GOT3 (cell line): ENCODE results near the gene EPHA8.

Experiments used
- DNase-seq: peaks from one replicate; lab custom pipeline; 2025; ENCODE audit warnings: mixed read lengths; lab: John Stamatoyannopoulos, UW

Gene EPHA8

DNA sequence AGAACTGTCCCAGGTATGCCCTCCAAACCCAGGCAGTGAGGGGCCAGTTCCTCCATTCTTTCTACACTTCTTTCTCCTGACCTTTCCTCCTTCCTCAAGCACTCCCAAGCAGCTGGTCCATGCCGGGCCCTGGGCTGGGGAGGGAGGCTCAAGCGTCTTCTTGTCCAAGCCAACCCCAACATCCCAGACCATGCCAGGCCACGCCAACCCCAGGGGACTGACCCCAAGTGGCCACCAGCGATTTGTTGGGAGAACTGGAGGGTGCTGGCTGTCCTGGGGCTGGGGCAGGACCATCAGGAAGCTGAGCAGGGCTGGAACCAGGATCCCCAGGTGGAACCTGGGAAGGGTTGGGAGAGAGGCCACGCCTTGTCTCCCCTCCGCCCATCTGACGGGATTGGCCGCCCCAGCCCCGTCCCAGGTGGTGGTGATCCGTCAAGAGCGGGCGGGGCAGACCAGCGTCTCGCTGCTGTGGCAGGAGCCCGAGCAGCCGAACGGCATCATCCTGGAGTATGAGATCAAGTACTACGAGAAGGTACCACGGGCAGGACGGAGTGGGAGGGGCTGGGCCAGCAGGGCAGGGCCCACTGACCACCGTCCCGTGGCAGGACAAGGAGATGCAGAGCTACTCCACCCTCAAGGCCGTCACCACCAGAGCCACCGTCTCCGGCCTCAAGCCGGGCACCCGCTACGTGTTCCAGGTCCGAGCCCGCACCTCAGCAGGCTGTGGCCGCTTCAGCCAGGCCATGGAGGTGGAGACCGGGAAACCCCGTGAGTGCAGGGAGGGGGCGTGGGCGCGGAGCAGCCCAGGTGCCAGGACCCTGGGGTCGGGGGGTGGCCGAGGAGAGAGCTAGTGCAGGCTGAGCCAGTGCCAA, 29.9 kb downstream of the EPHA8 start:
- DNase-seq = no peak

DNA sequence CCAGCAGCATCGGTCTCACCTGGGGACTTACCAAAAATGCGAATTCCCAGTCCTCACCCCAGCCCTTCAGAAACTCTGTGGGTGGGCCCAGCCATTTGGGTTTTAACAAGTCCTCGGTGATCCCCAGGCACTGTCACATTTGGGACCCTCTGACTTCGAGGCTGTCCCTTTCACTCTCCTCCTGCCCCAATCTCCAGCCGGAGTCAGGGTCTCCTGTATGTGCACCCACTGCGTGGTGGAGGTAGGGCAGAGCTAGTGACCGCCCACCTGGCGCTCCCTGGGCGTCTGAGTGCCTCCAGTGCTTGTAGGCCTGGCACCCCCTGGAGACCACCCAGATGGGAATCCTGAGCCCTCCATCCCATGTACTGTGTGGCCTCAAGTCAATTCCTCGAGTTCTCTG, 31.1 kb downstream of the EPHA8 start:
- no peak for DNase-seq

DNA sequence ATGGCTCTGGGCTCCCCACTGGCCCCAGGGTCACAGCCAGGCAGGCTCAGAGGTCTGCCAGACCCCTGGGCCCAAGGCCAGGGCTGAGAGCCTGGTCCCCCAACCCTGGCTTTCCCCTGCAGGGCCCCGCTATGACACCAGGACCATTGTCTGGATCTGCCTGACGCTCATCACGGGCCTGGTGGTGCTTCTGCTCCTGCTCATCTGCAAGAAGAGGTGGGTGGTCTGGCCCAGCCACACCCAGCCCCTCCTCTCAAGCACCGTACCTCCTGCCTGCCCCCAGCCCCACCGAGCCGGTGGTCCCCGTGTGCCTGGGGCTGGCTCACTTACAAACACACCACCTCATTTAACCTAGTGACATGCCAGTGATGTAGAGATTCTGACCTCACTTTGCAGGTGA, 31.8 kb downstream of the EPHA8 start:
- DNase-seq = no peak

DNA sequence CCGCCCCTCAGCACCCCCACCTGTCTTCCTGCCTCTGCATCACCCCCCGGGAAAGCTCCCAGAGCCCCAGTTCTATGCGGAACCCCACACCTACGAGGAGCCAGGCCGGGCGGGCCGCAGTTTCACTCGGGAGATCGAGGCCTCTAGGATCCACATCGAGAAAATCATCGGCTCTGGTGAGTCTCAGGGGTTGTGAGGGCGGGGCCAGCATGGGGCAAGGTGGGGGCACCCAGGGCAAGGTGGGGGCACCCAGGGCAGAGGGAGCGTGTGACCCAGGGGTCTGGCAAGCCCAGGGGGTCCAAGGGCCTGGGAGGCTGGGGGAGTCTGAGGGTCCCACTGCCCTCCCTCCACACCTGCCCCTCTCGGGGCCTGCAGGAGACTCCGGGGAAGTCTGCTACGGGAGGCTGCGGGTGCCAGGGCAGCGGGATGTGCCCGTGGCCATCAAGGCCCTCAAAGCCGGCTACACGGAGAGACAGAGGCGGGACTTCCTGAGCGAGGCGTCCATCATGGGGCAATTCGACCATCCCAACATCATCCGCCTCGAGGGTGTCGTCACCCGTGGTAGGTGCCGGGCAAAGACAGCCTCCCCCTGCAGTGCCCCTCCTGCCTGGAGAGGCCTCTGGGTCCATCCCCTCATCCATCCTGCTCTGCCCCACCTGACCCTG, 34.1 kb downstream of the EPHA8 start:
- DNase-seq = no peak

DNA sequence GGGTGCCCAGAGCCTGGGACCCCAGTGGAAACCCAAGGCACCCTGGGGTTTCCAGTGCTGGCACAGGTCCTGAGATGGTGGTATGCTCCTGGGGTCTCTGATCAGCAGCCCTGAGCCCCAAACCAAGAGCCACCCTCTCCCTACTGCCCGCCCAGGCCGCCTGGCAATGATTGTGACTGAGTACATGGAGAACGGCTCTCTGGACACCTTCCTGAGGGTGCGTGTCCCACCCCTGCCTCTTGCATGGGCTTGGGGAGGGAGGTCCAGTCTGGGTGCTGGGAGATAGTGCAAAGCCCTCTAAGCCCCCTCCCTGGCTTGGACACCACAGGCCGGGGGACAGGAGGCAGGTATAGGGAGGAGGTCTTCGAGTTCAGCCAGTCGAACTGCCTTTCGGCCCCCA, 34.7 kb downstream of the EPHA8 start:
- DNase-seq = no peak

DNA sequence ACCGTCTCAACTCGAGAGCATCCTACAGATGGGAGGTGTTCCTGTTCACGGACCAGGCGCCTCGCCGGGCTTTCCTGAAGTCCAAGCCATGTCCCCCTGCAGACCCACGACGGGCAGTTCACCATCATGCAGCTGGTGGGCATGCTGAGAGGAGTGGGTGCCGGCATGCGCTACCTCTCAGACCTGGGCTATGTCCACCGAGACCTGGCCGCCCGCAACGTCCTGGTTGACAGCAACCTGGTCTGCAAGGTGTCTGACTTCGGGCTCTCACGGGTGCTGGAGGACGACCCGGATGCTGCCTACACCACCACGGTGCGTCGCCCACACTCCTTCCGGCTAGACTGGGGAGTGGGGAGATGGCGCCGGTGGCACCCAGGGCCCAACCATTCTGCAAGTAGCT, 35.4 kb downstream of the EPHA8 start:
- no peak for DNase-seq

DNA sequence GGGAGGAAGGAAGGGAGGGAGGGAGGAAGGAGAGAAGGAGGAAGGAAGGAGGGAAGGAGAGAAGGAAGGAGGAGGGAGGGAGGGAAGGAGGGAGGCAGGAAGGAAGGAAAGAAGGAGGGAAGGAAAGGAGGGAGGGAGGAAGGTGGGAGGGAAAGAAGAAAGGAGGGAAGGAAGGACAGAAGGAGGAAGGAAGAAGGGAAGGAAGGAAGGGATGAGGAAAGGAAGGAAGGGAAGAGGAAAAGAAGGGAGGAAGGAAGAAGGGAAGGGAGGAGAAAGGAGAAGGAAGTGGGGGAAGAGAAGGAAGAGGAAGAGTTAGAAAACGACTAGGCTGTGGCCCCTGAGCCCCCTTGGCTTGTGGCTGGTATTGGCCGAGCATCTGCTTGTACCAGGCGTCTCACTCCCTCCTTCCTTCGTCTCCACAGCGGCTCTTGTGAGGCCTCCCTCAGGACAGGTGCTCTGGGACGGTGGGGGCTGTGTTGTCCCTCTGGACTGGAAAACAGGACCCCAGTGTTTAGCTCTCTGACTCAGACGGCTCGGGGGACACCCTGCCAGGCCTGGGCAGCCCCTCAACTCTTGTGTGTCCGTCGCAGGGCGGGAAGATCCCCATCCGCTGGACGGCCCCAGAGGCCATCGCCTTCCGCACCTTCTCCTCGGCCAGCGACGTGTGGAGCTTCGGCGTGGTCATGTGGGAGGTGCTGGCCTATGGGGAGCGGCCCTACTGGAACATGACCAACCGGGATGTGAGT, 37.0 kb downstream of the EPHA8 start:
- DNase-seq = no peak

DNA sequence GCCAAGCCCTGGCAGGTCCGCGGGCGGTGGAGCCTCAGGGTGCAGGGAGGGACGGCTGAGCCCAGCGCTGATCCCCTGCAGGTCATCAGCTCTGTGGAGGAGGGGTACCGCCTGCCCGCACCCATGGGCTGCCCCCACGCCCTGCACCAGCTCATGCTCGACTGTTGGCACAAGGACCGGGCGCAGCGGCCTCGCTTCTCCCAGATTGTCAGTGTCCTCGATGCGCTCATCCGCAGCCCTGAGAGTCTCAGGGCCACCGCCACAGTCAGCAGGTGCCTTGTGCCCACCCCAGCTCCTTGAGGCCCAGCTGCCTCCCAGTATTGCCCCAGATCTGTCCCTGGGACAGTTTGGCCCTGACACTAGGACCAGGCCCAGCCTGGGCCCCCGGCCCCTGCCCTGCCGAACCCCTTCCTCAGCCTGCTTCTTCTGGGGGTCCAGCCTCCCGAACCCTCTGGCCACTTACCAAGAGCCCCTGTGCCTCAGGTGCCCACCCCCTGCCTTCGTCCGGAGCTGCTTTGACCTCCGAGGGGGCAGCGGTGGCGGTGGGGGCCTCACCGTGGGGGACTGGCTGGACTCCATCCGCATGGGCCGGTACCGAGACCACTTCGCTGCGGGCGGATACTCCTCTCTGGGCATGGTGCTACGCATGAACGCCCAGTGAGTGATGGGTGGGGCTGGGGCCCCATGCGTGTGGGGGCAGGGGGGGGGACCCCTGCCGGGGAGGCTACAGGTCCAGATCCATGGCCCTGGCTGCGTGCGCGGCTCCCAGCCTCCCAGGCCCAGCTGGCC, 37.7 kb downstream of the EPHA8 start:
- DNase-seq = no peak

DNA sequence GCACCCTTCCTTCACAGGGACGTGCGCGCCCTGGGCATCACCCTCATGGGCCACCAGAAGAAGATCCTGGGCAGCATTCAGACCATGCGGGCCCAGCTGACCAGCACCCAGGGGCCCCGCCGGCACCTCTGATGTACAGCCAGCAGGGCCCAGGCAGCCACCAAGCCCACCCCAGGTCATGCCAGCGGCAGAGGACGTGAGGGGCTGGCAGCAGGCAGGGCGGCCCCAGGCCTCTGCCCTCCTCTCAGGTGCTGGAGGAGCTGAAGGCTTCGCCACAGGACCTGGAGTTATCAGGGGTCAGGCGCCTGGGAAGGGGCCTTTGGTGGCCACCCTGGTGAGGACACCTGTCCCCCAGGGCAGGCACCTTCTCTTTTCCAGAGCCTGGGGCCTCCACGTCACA, 38.3 kb downstream of the EPHA8 start:
- no peak for DNase-seq

DNA sequence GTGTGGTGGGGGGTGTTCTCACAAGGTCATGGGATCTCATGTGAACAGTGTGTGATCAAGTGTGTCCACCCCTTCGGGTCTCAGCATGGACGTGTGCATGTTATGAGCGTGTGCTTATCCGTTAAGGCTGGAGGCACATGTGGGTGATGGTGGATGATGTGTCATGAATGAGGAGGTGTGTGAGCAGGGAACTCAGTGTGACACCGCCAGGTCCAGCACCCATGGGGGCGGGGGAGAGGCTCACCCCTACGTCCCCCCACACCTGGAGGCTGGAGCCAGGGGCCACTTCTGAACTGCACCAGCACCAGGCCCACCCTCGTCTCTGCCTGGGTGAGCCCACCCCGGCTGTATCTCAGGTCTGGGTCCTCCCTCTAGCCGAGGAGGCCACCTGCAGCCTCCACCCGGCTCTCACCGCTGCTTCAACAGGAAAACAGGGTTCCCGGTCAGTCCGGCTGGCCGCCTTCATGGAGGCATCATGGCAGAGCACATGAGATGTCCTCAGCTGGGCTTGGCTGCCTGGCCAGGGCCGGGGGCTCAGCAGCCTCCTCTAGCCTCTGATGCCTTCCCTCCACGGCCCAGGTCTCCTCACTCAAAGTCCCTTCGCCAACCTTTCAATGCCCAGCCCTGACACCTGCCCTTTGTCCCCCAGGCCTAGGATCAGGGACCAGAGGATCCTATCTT, 38.9 kb downstream of the EPHA8 start:
- DNase-seq = no peak

DNA sequence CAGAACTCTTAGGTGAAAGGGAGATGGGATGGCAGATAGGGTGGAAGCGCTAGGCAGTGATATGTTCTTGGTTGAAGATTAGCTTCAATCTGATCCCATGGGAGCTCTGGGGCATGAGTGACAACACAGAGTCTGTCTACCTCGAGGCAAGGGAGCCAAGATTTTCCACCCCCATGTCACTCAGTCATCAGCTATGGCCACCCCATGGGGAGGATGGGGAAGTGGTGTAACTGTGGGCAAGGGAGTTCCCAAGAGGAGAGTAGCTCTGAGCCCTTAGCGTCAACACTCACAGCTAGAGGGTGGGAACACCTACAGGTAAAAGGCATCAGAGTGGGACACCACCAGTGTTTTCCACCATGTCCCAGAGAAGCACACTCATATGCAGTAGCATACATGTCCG, 42.9 kb downstream of the EPHA8 start:
- no peak for DNase-seq

DNA sequence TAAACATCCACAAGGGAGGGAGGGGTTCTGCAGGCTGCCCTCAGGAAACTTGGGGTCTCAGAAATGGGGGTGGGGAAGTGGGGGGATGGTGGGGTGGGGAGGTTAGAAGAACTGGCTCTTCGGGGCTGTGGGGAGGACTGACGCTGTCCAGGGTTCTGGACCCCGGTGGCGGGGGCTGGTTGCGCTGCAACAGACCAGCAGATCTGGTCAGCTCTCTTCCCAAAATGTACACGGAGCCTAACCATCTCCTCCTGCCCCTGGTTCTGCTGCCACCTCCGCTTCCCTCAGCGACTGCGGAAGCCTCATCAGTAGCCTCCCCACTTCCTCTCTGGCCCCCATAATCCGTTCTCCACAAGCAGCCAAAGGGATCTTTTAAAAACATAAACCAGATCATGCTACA, 43.9 kb downstream of the EPHA8 start:
- no peak for DNase-seq

DNA sequence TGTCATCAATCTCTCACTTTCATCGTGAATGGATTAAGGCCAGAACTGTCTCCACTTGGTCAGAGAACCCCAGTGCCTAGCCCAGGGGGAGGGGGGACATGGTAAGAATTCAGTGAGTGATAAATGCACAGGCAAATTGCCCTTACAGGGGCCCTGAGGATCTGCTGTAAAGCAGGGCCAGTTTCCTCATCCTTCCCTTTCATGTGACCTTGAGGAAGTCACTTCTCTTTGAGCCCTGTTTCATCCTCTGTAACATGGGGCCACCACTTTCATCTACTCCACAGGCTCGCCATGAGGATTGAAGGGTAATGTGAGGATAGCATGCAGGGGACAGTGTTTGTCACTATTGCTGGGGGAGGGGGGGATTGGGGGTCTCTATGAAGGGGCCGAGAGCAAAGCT, 45.1 kb downstream of the EPHA8 start:
- no peak for DNase-seq

DNA sequence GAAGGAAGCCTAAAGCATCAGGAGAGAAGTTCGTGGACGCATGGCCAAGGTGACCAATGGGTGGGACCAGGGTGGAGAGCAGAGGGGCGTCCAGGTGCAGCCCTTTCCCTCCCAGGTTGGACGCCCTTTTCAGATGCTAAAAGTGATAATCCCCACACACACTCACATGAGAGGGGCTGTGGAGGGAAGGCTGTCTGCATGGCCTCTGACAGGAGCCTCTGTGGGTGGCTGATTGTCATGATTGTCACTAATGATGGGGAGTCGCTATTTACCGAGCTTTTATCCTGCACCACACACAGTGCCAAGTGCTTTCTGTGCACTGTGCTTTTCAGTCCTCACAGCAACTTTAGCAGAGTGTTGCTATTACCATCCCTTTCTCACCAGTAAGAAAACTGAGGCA, 46.0 kb downstream of the EPHA8 start:
- DNase-seq = no peak

DNA sequence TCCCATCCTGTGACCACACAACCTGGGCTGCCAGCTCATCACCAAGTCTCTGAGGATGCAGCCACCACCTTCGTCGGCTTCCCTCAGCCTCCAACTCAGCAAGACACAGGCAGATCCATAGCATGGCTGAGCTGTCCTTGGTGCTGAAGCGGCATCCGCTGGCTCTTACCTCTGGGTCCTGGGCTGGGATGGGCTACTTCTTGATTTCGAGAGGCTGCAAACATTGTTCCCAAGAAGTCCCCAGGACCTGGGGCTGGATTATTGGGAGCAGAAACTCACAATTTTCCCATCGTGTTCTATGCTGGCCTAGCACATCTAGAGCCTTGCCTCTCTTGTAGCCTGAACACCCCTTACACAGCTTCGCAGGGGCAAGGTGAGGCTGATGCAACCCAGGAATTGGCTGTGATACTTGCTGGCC, 48.2 kb downstream of the EPHA8 start:
- no peak for DNase-seq

DNA sequence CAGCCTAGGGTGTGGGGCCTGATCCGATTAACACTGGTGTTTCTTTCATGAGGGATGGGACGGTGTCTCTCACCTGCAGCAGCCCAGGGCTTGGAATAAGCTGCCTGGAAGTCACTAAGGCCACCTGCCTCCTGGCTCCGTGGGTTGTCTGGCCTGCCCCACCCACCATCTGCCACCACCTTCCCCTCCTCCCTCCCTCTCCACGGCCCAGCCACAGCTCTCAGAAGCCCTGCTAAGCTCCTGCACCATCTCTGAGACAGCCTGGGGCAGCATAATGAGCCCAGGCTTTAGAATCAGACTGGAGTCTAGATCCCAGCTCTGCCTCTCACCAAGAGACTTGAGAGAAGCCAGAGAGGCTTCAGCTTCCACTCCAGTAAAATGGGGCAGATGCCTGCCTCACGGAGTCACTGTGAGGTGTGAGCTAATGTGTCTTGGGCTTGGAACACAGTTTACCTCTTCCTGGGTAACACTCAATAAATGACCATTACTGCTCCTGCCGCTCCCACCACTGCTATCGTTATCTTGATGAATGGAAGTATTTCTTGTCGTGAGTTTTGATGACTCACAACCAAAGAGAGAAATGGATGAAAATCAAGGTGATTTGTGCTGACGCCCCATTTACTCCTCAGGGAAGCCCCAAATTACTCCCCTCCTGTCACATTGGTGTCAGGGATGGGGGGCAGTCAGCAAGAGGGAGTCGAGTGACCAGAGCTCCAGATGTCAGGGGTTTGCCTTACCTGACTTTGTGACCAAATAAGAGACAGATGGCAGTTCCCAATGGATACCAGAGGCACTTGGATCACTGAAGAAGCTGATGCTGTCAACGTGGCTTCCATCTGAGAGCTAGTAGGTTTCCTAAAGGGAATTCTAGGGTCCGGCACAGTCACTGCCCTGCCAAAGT, 49.6 kb downstream of the EPHA8 start:
- no peak for DNase-seq

DNA sequence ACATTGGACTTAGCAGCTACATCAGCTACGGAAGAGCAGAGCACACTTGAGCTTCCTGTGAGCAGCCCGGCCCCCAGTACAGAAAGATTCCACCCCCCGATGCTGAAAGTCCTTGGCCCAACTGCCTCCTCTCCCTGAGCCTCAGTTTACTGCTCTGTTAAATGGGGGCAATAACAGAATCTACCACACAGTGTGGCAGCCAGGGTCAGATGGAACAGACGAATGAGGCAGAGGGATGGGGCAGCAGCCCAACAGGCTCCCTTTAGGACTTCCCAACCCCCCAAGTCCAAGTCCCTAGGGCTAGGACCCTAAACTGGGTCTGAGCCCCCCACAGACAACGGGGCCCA, 50.3 kb downstream of the EPHA8 start:
- DNase-seq = no peak

DNA sequence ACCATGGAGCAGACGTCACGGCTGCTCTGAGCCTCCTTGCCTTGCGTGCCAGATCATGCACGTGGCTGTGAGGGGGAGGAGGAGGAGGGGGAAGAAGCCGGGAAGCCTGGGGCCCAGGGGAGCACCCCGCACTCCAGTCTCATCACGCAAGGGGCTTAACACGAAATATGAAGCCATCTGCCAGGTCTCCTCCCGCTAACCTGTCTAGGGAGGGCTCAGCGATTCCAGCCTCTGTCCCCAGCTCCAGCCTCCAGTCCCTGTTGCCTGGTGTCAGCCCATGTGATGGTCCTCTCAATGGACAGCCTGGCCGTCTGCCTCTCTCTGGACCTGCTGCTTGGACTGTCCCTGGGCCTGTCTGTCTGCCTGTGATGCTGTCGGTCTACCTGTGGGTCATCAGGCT, 50.7 kb downstream of the EPHA8 start:
- no peak for DNase-seq

DNA sequence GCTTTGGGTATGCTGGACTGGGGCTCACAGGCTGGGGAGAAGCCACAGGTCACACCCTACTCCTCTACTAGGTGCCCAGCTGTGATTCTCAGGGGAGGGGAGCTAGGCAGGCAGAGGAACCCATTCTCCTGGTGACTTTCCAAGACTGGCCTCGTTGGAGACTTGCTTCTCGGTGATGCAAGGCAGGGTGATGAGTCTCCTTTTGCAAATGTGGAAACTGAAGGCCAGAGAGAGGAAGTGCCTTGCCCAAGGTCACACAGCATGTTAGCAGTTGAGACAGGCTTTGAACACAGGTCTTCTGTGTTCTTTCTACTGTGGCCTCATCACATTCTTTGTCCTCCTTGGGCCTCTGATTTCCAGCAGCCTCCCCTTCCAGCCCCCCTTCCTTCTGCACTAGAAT, 52.6 kb downstream of the EPHA8 start:
- DNase-seq = no peak

DNA sequence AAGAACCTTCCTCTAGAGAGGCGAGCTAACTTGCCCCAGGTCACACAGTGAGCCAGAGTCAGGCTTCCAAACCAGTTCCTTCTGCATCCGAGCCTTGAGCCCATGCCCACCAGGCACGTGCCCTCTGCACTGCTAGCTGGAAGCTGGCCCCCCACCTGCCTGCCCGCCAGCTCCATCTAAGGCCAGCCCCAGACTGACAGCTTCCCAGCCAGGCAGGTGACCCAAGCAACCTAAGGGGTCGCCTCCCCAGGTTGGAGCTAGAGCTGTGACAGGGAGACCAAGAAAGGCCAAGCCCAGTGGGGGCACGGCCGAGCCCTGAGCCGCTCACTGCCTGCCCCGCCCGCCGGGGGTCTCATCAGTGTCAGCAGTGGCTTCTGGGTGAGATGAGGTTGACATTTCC, 53.3 kb downstream of the EPHA8 start:
- DNase-seq = no peak

DNA sequence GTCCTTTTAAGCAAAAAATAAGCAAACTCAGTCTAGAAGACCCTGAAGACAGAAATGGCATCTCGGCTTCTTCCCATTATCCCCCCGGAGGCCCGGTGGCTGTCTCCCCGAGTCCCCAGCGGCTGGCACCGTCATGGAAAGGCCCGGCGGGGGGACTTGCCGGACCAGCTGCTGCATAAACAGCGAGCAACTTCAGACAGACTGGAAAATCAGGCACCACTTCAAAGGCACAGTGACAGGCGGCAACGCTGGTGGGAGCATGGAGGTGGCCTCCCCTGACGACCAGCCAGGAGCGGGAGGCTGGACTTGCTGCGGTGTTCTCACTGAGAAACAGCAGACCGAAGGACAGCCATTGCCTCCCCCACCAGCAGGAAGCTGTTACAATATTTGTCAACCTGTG, 54.8 kb downstream of the EPHA8 start:
- DNase-seq = no peak
